Left renal pelvis (tissue), 4 donors: Measurements from ENCODE around the gene LMO2. TPM values are rescaled to one million over a fixed set of nuclear protein-coding genes. Genes with fewer than 3 reads are reported as not detected.
"Not testable (repeated sequence)": the region's sequence is repeated elsewhere in the genome, so short reads cannot be mapped to it uniquely, and the experiment has no call there.

Experiments
- DNase-seq, 4 donors: peaks; one replicate each; pipeline ENCODE4 v3.0.0-alpha.2; 2013; ENCODE audit warnings: low read depth in 4 of 4, low spot score in 3 of 4
- polyA plus RNA-seq, 4 donors: library from polyadenylated mRNA; unstranded; fragments of 120-200 nt; gene quantifications; one replicate each; pipeline ENCODE4 v1.2.1, GENCODE V29; 2013; ENCODE audit not compliant: insufficient read length in 4 of 4

LMO2 gene
- polyA plus RNA-seq = 10 to 100 TPM; 17.1 to 36.4 (median 29.1) TPM

DNA sequence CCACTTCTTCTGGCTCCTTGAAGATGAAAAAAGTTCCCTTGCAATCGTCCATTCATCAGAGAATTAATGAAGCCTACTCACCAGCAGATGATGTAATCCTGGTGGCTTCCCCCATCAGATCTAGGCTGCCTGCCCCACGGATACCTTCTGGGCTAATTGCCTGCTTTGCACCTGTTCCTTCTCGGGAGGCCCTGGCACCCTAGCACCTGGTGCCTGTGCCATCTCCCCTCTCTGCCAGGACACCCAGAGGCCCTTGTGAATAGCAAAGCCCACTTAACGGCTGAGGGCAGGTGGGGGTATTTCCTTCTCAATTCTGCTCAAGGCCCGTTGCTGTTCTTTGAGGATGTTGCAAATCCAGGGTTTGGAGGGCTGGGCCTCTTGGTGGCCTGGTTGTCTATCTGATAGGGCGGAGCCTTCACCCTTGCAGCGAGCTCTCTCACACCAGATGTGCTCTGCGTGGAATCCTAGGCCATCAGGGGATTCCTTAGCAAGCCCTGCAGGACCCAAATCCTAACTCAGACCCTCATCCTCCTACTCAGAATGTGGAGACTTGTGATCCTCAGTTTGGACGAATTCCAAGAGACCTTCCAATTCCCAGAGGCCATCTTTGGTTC, at the start of gene LMO2:
Gene LMO2, minus strand, starts transcription at position 363 of the 614 bp plus-strand sequence. CDS start 22,360 bp downstream, outside the sequence.
- DNase-seq = no peak

DNA sequence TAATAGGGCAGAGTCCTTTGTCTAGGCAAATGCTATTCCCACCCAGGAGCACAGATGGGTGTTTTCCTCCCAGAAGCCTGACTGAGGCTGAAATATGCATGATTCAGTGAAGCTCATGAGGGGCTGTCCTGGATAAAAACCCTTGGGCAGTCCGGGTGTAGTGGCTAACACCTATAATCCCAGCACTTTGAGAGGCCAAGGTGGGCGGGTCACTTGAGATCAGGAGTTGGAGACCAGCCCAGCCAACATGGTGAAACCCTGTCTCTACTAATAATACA, 48.6 kb upstream of the LMO2 start:
- DNase-seq = no peak

DNA sequence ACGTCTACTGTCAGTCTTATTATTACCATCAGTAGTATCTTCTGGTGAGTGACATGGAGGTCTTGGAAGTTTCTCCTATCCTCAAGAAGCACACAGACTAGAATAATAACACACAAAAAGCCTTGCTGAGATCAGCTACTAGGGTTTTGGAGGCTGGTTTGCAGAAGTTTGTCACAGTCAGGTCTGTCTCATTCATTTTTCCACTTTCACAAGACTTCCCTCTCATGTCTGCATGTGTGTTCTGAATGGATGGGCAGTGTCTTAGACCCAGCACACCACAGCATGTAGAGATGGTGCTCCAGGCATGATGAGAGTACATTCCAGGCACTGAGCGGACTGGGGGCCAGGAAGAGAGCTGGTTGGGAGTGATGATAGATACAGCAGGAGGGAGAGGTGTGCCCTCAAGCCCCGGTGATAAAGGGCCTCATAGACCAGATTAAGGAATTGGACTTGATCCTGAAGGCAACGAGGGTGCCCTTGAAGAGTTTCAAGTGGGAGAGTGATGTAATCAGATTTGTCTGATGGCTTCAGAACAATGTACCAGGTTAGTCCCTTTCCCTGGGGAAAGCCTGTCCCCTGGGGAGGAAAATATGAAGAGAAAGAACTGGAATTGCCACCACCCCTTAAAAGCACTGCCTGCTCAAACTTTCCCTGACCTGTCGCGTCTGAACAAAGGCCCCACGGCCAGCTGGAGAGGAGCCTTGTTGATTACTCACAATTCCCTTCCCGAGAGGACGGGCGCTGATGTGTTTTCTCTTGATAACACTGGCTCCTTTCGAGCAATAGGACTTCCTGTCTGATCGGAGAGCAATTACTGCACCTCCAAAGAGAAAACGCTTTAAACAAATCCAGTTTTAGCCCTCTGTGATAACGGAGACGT, 45.1 kb upstream of the LMO2 start:
- no peak for DNase-seq

DNA sequence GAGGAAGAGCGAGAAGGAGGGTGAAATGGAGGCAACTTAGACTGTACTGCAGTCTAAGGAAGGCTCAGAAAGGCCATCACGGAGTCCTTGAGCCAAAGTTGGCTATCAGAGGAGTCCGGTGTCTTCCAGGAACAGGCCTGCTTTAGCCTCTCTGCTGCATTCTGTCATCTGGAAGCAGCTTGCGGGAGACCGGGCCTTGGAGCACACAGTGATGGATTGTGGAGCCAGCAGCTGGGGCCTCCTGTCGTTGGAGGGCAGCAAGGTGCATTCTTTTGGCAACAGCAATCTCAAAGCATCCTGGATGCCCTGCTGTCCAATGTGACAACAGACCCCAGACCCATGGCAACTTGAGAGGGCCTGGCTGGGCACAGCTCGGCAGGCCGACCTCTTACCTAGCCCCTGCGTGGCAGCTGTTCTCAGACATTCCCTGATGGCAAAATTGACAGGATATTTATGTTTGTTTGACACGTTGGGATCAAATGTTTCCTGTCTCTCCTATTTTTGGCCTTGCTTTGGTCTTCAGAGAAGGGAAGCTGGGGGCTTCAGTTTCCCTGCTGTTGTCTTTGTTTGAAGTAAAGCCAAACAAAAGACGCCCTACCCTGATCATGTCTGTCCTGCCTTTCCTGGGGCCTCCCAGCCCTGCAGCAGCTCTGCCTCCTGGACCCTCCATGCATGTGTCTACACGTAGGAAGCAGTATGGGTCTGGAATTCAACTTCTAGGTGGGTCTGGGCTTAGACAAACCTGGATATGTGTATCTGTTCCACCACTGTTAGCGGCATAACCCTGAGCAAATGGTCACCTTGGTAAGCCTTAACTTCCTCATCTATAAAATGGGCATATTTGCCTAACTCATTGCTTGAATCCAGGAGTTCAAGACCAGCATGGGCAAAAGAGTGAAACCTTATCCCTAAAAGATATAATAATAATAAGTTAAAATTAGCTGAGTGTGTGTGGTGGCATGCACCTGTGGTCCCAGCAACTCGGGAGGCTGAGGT, 43.9 kb upstream of the LMO2 start:
- DNase-seq = no peak

DNA sequence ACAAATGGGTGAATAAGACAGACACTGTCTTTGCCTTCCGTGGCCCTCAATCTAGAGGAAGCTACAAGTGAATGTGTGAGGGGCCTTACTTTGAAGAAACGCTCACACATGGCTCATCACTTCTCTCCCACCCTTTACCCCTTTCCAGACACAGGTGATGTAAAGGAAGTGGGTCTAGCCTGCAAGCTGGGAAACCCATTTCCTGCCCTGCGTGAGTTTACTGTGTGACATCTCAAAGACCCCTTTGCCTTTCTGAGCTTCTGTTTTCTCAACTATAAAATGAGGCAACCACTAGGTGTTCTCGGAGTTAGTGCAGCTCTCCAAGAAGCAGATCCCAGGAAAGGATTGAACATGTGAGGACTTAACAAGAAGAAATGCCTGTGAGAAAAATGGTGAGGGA, 43.1 kb upstream of the LMO2 start:
- DNase-seq = no peak

DNA sequence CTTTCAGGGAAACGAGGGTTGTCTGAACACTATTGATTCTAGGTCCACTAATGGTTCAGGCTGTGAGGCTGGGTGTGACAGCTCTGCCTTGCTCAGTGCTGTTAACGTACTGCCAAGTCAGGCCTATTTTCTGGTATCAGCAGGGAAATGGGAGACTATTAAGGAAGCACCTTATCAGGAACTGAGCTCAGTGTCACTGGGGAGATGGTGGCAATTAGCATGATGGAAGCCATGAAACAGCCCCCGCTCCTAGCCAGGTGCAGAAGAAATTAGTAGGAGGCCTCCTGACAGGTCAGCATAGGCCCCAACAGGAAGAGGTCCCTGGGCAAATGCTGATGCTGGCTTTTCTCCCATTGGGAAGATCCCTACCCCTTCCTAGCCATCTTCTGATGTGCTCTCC, 42.6 kb upstream of the LMO2 start:
- no peak for DNase-seq

DNA sequence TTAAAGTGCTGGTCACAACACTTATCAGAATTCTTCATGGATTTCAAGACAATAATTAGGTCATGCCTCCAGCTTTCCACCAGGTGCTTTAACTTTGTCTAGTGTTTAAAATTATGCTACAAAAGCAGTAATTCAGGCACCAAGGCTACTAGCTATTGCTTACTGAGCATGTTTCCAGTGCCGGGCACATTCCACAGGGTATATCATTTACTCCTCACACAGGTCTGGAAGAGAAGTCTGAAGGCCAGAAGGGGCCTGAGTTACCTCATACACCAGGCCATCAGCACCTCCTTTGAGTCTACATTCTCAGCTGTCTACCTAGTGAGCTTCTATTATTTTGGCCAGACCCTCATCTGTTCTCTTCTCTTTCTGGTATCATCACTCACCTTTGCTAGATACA, 41.7 kb upstream of the LMO2 start:
- DNase-seq = no peak

DNA sequence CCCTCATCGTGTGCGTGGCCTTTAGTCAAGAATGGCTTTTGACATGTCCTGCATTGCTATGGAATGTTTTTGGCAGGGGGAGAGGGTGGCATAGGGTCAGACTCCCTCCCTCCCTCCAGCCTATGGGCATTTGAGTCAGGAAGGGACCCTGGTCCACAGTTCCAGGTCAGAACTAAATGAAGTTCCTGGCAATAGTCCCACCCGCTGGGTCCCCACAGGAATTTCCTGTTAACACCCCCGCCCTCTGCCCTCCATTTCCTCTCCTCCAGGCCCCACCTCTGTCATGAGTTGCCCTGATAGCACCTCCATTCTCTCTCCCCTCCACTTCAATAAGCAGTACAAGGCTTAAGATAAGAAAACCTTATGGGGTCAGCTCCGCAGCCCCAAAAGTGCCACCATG, 40.8 kb upstream of the LMO2 start:
- no peak for DNase-seq

DNA sequence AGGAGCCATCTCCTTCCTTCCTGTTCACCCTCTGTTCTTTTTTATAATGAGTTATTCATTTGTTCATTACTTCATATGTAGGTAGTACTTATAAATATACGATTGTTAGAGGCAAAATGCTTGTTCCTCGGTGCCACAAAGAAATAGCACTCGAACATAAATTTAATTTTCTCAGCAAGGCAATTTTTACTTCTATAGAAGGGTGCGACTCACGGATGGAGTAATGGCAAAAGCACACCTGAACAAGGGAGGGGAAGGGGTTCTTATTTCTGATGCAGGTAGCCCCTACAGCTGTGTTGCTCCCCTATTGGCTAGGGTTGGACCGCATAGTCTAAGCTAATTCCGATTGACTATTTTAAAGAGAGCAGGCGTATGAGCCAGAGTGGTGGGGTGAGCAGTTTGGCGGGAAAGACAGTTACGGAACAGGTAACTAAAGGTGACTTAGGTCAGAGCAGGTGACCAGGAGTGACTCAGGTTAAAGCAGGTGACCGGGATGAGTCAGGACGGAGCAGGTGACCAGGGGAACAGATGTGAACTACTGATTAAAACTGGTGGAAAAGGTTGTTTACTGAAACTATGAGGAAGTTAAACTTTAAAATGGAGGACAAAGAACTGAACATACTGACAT, 40.0 kb upstream of the LMO2 start:
- DNase-seq = not testable (repeated sequence)

DNA sequence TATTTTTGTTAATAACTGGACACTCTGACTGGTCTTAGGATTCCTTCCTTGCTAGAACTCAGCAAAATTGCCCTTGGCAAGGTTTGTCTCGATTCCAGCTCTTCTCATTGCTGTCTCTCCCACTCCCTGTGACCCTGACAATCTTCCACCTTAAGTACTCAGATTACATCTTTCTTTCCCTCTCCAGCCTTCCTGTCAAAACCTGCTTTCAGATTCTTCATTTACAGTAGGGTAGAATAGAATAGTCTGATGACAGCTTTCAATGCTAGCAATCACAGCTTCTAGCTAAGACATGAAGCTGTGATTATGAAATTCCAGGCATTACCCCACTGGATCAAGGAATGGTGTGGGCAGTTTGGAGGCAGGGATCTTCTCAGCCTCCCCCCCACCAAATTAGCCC, 39.2 kb upstream of the LMO2 start:
- DNase-seq = no peak

DNA sequence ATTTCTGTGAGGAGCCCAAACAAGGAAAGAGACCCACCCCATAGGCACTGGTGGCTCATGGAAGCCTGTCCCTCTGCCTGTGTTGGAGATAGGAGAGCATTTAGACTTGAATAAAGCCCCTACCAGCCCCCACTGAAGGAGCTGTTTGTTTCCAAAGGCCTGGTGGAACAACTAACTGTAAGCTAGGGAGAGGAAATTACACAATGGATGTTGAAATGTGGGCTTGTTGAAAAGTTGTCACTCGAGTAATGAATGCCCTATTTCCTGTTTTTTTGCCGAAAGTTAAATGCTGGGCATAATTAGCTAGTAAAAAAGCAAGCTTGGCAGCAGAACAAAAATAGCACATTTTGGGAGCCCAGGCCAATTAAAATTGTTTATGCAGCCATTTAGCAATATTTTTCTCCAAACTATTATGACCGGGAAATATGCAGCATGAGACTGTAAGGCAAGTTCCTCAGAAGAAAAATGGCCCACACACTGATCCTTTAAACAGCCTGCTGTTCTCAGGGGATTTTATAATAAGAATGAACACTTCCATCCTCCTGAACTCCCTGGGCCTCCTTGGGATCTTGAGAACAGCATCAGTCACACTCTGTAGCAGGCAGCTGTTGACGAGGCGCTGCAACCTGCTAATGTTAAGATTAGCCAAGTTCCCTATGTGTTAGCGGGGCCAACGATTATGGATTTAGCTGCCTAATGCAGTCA, 38.6 kb upstream of the LMO2 start:
- peak in 3 of 4 donors; percentile 43 to 46 (median 45) for DNase-seq

DNA sequence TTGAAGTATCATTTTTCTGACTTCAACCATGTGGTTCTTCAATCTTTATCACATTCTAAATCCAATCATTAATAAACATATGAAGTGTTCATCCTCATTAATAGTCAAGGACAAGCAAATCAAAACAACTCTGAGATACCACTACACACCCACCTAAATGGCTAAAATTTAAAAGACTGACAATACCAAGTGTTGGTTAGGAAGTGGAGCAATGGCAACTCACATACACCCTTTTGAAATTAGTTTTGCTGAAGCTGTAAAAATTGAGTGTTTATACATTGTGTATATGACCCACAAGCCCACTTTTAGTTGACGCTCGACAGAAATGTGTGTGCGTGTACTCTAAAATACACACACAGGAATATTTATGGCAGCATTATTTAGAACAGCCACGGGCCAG, 36.7 kb upstream of the LMO2 start:
- DNase-seq = no peak

DNA sequence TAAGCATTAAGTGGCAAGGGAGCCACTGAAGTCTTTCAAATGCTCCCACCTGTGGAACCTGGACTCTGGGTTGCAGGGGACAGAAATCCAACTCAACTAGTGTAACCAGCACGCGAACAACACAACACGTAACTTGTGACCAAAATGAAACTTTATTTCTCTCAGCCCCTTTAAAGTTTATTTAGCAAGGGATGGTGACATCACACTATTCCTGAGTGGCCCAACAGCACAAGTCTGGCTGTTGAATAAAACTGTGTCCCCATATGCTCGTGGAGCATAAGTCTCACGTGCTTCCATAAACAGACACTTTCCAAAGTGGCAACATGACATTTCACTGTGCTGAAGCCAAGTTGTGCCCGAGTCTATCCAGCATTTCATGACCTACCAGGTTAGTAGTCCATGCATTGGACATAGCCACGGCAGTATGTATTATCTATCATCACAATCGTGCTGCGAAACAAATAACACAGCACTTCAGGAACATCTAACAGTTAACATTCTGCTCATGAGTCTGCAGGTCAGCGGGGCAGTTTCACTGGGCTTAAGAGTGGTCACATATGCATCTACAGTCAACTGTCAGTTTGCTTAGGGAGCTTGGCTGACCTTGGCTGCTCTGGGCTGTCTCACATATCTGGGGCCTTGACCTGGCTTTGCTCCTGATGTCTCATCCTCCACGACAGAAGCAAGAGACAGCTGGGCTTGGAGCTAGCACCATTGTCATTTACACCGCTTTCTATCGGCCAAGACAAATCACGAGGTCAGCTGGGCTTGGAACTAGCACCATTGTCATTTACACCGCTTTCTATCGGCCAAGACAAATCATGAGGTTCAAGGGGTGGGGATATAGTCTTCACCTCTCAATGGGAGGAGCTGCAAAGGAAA, 35.0 kb upstream of the LMO2 start:
- no peak for DNase-seq

DNA sequence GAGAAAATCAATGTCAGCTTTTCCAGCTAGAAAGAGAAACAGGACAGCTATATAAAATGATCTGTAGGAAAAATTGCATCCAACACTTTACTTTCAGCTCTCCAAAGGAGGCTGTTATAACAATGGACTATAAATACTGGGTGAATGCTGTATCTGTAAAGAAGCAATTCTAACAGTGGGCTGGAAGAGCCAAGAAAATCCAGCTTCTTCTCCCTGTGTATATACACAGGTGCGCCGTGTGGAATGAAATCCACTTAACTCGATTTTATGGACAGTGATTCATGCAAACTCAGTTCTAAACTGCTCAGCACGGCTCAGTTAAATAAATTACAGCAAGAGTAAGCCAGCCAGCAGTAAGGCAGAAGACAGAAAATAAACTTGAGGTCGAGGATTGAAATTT, 32.5 kb upstream of the LMO2 start:
- no peak for DNase-seq

DNA sequence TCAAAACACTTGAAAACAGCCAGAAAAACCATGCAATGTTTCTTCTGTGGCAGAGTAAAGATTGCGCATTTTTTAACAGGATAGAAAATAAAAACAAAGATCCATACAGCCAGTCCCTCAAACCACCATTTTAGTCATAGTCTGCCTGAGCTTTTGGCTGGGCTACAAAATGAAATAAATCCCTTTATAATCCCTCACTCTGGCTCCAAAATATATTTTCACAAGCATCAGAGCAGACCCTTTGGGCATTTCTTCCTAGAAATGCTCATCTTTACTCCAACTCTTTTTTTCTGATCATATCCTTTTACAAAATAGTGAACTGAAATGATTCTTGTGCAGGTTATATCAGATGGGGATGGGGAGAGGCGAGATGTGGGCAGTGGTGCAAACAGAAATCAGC, 31.8 kb upstream of the LMO2 start:
- no peak for DNase-seq

DNA sequence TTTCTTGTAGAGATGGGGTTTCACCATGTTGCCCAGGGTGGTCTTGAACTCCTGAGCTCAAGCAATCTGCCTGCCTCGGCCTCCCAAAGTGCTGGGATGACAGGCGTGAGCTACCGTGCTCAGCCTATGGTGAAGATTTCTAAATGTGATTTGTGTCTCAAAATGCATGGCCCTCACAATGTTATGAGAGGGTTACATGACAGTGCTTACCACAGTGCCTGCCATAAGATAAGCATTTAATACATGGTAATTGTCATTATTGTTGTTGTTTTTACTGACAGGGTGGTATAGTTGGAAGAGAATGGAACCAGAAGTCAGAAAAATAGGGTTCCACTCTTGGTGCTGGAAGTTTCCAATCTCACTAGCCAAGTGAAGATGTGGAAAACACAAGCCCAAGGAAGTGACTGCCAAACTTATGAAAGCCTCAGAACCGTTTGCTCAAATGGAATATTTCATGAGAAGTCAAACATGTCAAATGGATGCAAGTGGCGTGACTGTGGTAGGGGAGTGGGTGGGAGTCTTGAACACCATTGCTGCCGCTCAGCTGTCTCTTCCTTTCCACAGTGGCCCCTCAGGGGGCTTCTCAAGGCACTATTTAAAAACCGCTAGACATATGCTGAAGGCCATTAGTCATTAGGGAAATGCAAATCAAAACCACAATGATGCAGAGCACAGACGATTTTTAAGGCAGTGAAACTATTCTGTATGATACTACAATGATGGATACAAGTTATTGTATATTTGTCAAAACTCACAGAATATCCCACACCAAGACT, 29.1 kb upstream of the LMO2 start:
- DNase-seq = no peak

DNA sequence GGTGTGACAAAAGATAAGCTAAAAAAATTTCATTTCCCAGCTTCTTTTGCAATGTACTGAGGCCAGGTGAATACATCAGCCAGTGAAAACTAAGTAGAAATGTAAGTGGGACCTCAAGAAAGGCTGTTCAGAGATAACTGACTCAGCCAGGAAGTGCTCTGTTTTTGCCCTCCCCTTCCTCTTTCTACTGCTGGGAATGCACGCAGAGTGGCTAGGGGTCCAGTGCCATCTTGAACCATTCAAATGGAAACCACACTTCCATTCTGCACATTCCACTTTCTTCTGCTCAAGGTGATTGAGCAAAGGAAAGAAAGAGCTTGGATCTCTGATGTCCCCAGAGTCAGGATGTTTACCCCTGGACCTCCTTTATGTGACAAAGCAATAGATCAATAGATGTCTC, 27.8 kb upstream of the LMO2 start:
- DNase-seq = no peak

DNA sequence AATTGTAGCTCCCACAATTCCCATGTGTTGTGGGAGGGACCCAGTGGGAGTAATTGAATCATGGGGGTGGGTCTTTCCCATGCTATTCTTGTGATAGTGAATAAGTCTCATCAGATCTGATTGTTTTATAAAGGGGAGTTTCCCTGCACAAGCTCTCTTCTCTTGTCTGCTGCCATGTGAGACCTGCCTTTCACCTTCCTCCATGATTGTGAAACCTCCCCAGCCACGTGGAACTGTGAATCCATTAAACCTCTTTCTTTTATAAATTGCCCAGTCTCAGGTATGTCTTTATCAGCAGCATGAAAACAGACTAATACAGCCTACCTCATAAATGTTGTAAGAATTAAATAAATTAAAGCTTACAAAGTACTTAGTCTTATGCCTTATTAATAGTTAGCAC, 25.5 kb upstream of the LMO2 start:
- DNase-seq = not testable (repeated sequence)
